Liver (tissue), 2 donors: ENCODE results near the gene PCDHB7.
"Not testable (repeated sequence)": the region's sequence is repeated elsewhere in the genome, so short reads cannot be mapped to it uniquely, and the experiment has no call there.

Experiments
- JUND ChIP-seq, 2 donors: IDR thresholded peaks; 2 replicates each; pipeline ENCODE4 v1.6.1; 2016; ENCODE audit warnings: antibody characterized with exemption in 2 of 2
- TAF1 ChIP-seq: conservative IDR thresholded peaks from 2 replicates; pipeline ENCODE4 v1.6.1; 2016; ENCODE audit warnings: antibody characterized with exemption, mild to moderate bottlenecking
- donor health status: healthy.

- TF ChIP-seq TAF1; JUND (IDR thresholded peaks at IDR 0.05): not testable (repeated sequence)
These were observed 48.9 kb upstream of the PCDHB7 start for GRCh38 chr5:141123396-141124135.
